ENCODE data around the gene LRP6. TPM values are rescaled to one million over a fixed set of nuclear protein-coding genes. Genes with fewer than 3 reads are reported as not detected.

Gene LRP6
- polyA plus RNA-seq, 1 donor from 2014 or later, result 33.5 TPM

DNA sequence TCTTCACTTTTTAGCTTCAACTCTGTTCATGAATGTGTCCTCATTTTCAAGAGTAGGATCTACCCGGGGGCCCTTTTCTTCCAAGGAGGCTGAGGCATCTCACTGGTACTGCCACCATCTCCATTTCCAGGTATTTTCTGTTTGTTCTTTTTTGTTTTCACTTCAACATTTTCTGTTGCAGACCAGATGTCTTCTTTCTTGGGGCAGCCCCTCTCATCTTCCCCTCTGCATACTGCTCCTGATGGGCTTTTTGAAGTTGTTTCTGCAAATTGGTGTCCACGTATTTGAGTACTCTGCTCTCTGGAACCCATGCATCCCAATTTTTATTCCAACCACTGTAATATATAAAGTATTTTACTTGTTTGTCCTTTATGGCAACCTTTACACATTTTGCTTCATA, 66.5 kb downstream of the LRP6 start:
- Histone ChIP-seq H3F3A (ENCODE audit: insufficient read depth, low read length, poor library complexity, severe bottlenecking) (no peaks in the 10 kb centered on the region), H3K4me2 (ENCODE audit: low read length) (no peak overlapping the region), H2AFZ (ENCODE audit: low read depth, low read length) (no peak overlapping the region), H3K4me3 (ENCODE audit: low read length) (no peak overlapping the region), H4K20me1 (ENCODE audit: insufficient read depth) (no peaks in the 10 kb centered on the region), H3K9ac (ENCODE audit: low read length) (no peak overlapping the region), H3K9me3 (ENCODE audit: low read length) (peaks cover 4% of the 10 kb centered on the region), H3K9me2 (ENCODE audit: insufficient read depth, low read length) (no peaks in the 10 kb centered on the region), H3K27me3 (ENCODE audit: insufficient read depth, low read depth, low read length) (no peaks in the 10 kb centered on the region), H3K79me2 (replicated peaks; ENCODE audit: insufficient read depth, low read length) (peaks cover 21% of the 10 kb centered on the region), H3K36me3 (ENCODE audit: insufficient read depth, low read length) (peaks cover 16% of the 10 kb centered on the region), H3K27ac (ENCODE audit: low read length) (no peak overlapping the region)
- TF ChIP-seq, protein P1, sequence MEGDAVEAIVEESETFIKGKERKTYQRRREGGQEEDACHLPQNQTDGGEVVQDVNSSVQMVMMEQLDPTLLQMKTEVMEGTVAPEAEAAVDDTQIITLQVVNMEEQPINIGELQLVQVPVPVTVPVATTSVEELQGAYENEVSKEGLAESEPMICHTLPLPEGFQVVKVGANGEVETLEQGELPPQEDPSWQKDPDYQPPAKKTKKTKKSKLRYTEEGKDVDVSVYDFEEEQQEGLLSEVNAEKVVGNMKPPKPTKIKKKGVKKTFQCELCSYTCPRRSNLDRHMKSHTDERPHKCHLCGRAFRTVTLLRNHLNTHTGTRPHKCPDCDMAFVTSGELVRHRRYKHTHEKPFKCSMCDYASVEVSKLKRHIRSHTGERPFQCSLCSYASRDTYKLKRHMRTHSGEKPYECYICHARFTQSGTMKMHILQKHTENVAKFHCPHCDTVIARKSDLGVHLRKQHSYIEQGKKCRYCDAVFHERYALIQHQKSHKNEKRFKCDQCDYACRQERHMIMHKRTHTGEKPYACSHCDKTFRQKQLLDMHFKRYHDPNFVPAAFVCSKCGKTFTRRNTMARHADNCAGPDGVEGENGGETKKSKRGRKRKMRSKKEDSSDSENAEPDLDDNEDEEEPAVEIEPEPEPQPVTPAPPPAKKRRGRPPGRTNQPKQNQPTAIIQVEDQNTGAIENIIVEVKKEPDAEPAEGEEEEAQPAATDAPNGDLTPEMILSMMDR (IDR thresholded peaks at IDR 0.05; ENCODE audit: poor library complexity, severe bottlenecking), result no peak
- TF ChIP-seq TAF1 (IDR thresholded peaks at IDR 0.05; ENCODE audit: low read depth), result no peak
- no peak for TF ChIP-seq EP300 (conservative IDR thresholded peaks at IDR 0.05; ENCODE audit: poor library complexity, severe bottlenecking)
- no peak for TF ChIP-seq RAD21 (conservative IDR thresholded peaks at IDR 0.05)
- TF ChIP-seq EZH2 (IDR thresholded peaks at IDR 0.05; ENCODE audit: borderline replicate concordance, insufficient read depth, low read length, poor library complexity, severe bottlenecking), result no peak
- TF ChIP-seq POLR2AphosphoS5 (IDR thresholded peaks at IDR 0.05), result no peak
- TF ChIP-seq, protein P2, sequence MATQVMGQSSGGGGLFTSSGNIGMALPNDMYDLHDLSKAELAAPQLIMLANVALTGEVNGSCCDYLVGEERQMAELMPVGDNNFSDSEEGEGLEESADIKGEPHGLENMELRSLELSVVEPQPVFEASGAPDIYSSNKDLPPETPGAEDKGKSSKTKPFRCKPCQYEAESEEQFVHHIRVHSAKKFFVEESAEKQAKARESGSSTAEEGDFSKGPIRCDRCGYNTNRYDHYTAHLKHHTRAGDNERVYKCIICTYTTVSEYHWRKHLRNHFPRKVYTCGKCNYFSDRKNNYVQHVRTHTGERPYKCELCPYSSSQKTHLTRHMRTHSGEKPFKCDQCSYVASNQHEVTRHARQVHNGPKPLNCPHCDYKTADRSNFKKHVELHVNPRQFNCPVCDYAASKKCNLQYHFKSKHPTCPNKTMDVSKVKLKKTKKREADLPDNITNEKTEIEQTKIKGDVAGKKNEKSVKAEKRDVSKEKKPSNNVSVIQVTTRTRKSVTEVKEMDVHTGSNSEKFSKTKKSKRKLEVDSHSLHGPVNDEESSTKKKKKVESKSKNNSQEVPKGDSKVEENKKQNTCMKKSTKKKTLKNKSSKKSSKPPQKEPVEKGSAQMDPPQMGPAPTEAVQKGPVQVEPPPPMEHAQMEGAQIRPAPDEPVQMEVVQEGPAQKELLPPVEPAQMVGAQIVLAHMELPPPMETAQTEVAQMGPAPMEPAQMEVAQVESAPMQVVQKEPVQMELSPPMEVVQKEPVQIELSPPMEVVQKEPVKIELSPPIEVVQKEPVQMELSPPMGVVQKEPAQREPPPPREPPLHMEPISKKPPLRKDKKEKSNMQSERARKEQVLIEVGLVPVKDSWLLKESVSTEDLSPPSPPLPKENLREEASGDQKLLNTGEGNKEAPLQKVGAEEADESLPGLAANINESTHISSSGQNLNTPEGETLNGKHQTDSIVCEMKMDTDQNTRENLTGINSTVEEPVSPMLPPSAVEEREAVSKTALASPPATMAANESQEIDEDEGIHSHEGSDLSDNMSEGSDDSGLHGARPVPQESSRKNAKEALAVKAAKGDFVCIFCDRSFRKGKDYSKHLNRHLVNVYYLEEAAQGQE (IDR thresholded peaks at IDR 0.05; ENCODE audit: borderline replicate concordance), result no peak
- TF ChIP-seq MXI1 (conservative IDR thresholded peaks at IDR 0.05; ENCODE audit: poor library complexity, severe bottlenecking), result no peak

DNA sequence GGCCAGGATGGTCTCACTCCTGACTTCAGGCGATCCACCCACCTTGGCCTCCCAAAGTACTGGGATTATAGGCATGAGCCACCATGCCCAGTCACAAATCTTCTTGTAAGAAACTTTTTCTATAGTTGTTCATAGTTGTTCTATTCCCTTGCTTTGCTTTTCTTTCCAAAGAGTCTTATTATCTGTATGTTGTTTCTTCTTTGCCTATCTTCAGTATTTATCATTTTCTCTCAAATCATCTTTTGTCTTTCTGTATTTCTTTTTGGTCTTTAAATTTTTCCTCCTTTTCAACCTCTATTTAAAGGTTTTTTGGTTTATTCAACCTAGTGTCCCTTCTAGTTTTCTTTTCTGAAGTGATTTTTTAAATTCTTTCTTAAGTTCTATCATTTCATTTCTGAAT, 68.7 kb downstream of the LRP6 start:
- no peaks in the 10 kb centered on the region for H3F3A ChIP-seq (ENCODE audit: insufficient read depth, low read length, poor library complexity, severe bottlenecking)
- H3K9ac ChIP-seq (ENCODE audit: low read length), result no peak overlapping the region
- no peaks in the 10 kb centered on the region for H3K9me2 ChIP-seq (ENCODE audit: insufficient read depth, low read length)
- no peak overlapping the region for H3K27ac ChIP-seq (ENCODE audit: low read length)
- H3K79me2 ChIP-seq (replicated peaks; ENCODE audit: insufficient read depth, low read length), result peaks cover 22% of the 10 kb centered on the region
- no peaks in the 10 kb centered on the region for H4K20me1 ChIP-seq (ENCODE audit: insufficient read depth)
- TF ChIP-seq RAD21 (conservative IDR thresholded peaks at IDR 0.05) (no peak), EZH2 (IDR thresholded peaks at IDR 0.05; ENCODE audit: borderline replicate concordance, insufficient read depth, low read length, poor library complexity, severe bottlenecking) (no peak), SMC3 (conservative IDR thresholded peaks at IDR 0.05; ENCODE audit: poor library complexity) (no peak), MXI1 (conservative IDR thresholded peaks at IDR 0.05; ENCODE audit: poor library complexity, severe bottlenecking) (no peak), TAF1 (IDR thresholded peaks at IDR 0.05; ENCODE audit: low read depth) (no peak), EP300 (conservative IDR thresholded peaks at IDR 0.05; ENCODE audit: poor library complexity, severe bottlenecking) (no peak), POLR2AphosphoS5 (IDR thresholded peaks at IDR 0.05) (no peak)
- TF ChIP-seq, protein P1 (IDR thresholded peaks at IDR 0.05; ENCODE audit: poor library complexity, severe bottlenecking), result no peak
- TF ChIP-seq, protein P2 (IDR thresholded peaks at IDR 0.05; ENCODE audit: borderline replicate concordance), result no peak
- H3K9me3 ChIP-seq (ENCODE audit: low read length), result peaks cover 4% of the 10 kb centered on the region
- peaks cover 20% of the 10 kb centered on the region for H3K36me3 ChIP-seq (ENCODE audit: insufficient read depth, low read length)
- no peak overlapping the region for H3K4me3 ChIP-seq (ENCODE audit: low read length)
- no peak overlapping the region for H2AFZ ChIP-seq (ENCODE audit: low read depth, low read length)
- H3K4me2 ChIP-seq (ENCODE audit: low read length), result no peak overlapping the region
- no peaks in the 10 kb centered on the region for H3K27me3 ChIP-seq (ENCODE audit: insufficient read depth, low read depth, low read length)
